Hindlimb muscle (tissue), 1 donor: ENCODE results near the gene USP44. TPM values are rescaled to one million over a fixed set of nuclear protein-coding genes. Genes with fewer than 3 reads are reported as not detected.

ENCODE experiments used
- polyA plus RNA-seq: library from polyadenylated mRNA; unstranded; fragments of 120-200 nt; gene quantifications from one replicate; pipeline ENCODE4 v1.2.1, GENCODE V29; 2013; ENCODE audit not compliant: insufficient read length

The USP44 gene
- polyA plus RNA-seq, 1 donor: 1.1 TPM

Other genes with a start within 250 kb of the USP44 start
- 101 TPM for gene METAP2, start 77.3 kb downstream of the USP44 start, polyA plus RNA-seq
- gene NTN4, start 239.3 kb upstream of the USP44 start, polyA plus RNA-seq: 40.7 TPM